Ramos (cell line): ENCODE data around the gene OCA2.
"Not testable (repeated sequence)": the region's sequence is repeated elsewhere in the genome, so short reads cannot be mapped to it uniquely, and the experiment has no call there.

ENCODE experiments used
- in situ Hi-C: fragments of 300-500 bp; cut with MboI; formaldehyde crosslinking; loops from one replicate; pipeline ENCODE4 v1.14.3; 2022; ENCODE audit warnings: low sequenced_read_pairs; ENCODE audit not compliant: unreplicated experiment

Gene OCA2

DNA sequence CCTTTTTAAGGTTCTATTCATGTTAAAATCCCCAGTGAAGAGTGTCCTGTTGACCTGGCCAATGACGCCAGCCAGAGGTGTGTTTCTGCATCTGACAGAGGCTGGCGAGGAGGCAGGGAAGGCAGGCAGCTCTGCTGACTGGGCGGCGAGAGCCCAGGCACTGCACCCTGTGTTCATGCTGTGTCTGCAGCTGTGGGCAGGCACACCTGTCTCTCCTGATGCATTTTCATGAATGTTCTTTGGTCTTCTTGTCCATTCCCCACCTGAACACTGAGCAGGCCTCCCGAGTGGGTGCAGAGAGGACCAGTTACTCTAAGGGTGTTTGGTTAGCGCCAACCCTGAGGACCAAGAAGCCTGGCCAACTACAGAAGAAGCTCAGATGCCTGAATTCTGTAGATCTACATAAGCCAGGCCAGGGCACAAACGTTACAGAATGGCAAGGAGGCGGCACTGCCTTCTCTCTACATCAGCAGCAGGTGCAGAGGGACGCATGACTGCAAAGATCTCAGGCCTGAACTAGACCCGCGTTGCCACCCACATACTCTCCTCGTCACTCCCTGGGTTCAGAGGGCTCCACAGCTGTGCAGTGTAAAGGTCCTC is 233.7 kb downstream of the OCA2 start:
- in situ Hi-C loops = no loop called here

DNA sequence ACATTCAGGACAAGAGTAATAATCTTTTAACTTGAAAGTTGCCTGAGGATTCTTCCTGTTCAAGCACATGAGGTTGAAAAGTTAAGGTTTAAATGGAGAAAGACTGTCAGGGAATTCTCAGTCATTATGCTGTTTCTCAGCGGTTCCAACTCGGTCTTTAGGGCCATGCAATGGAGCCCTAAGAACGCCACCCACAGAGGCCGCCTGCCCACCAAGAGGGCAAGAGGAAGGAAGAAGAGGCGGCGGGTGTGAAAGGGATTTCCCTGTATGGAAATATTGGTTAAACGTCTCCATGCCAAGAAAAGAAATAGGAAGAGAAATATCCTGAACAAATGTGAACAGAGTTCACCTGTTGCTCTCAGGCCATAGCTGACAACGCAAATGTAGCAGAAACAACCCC is 234.4 kb downstream of the OCA2 start:
- in situ Hi-C loops = no loop called here

DNA sequence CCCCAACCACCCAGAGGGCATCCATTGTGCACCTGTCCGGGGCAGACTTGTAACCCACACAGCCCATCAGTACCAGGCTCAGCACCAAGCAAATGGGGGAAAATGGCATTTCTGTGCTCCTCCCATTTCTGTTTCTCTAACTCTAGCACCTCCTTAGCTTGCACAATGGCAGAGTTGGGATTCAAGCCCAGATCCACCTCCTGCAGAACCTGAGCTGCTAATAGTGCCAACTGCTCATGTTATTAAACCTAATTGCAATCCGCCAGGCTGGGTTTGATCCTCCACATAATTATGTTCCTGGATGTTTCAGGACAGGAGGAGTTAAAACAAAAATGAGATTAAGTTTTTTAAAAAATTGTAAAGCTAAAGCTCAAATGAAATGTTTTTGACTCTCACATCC is 235.0 kb downstream of the OCA2 start:
- in situ Hi-C loops = no loop called here

DNA sequence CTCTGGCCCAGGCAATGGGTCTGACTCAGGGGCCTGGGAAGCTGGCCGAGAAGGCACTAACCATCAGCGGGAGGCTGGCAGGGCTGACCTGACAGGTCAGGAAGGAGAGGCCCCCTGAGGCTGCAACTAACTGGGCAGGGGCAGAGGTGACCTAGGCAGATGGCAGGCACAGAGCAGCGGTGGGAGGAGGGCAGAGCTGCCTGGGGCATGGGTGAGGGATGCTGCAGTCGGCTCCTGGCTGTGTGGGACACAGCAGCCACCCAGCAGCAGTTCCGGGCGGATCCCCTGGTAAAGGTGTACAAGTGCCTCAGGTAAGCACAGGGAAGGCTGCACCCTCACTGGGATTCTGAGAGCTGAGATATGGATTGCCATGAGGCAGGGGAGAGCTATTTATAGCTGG is 236.1 kb downstream of the OCA2 start:
- in situ Hi-C loops = no loop called here

DNA sequence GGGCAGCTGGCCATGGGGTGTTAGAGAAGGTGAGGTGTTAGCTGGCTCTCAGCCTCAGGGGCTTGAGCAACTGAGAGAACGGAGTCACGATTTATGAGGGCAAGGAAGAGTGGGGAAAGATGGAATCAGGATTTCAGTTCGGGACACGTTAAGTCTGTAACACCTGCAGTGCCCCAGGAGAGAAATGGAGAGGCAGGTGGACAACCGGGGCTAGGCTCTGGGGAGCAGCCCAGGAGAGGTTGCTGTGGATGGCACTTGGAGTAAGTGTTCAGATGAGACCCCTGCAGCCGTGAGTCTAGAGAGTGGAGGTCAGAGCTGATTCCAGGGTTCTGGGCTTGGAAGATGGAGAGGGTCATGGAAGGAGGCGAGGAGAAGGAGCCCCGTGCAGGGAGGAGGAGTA is 237.9 kb downstream of the OCA2 start:
- in situ Hi-C loops = no loop called here

DNA sequence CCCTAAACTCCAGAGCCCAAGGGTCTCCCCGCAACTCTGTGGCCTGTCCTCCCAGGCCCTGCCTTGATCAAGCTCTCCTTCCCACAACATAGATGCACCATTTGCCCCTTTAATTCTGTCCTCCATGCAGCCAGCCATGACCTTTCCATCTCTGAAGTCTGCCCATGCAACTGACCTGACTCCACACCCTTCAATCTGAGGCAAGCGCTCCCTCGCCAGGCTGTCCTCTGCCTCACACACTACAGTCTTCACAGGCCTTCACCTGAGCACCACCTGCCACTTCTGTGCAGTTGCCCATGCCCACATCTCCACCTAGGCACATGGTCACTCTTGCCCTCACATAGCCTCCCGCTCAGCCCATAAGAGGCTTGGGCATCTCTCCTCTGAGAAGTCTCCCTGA is 244.0 kb downstream of the OCA2 start:
- in situ Hi-C loops = no loop called here

DNA sequence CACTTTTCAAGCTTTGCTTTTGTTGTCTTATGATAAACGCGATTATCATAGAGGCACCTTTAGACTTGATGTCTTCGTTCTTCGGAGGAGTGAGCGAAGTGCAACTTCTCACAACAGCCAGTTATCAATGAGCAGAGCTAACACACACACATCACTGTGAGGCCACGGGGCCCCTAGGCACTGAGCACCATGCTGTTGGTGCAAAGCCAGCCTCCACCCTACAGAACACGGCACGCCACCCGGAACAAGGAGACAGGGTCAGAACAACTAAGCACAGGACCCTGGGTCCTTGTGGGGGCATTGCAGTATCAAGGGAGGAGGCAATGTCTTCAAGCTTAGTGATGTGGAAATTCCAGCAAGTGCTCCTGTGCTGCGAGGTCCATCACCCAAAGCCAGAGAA is 244.5 kb downstream of the OCA2 start:
- in situ Hi-C loops = no loop called here

DNA sequence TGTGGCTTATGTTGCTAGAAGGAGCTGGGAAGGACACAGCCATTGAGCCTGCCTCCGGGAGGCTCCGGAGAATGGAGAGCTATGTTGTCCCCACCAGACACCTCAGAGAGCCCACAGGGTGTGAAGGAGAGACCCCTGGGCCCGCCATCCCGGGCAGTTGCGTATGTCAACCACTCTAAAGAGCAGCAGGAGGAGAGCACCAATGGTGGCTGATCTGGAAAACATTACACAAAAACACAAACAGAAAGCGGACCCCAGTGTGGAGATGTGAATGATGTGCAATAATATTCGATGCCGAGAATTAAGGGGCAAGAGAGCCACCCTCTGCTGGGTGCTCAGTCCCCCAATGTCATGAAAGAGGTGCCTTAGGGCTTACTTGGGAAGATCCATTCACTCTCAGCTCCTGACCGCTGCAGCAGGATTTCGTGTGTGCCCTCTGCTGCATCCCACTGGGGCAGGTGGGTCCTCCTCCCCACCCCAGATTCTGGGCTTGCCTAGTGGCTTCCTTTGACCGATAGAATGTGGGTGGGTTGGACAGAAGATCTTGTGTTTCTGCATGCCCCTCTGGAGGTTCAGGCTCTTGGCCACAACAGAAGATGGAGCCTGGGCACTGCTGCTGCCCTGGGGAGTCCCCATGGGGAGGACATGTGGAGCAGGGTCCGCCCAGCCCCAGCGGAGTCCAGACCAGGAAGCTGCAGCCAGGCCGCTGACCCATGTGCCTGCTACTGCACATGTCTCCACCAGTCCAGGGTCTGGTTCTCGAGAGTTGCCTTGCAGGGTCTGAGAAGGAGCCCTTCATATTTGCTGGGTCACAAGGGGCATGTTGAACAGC is 245.3 kb downstream of the OCA2 start:
- in situ Hi-C loops = no loop called here

DNA sequence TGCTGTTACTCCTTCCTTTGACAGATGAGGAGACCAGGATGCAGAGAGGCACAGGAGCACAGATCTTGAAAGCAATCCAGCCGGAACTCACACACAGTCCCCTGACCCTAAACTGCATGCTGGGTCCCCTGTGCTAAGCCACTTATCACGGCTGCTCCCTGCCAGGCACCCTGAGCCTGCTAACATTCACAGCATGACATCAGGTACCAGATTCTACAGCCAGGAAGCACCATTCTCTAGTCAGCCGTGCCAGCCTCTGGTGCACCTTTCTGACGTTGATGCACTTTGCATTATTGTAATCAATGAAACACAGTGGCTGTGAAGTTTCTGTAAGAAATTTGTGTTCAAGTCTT is 247.3 kb downstream of the OCA2 start:
- in situ Hi-C loops = no loop called here

DNA sequence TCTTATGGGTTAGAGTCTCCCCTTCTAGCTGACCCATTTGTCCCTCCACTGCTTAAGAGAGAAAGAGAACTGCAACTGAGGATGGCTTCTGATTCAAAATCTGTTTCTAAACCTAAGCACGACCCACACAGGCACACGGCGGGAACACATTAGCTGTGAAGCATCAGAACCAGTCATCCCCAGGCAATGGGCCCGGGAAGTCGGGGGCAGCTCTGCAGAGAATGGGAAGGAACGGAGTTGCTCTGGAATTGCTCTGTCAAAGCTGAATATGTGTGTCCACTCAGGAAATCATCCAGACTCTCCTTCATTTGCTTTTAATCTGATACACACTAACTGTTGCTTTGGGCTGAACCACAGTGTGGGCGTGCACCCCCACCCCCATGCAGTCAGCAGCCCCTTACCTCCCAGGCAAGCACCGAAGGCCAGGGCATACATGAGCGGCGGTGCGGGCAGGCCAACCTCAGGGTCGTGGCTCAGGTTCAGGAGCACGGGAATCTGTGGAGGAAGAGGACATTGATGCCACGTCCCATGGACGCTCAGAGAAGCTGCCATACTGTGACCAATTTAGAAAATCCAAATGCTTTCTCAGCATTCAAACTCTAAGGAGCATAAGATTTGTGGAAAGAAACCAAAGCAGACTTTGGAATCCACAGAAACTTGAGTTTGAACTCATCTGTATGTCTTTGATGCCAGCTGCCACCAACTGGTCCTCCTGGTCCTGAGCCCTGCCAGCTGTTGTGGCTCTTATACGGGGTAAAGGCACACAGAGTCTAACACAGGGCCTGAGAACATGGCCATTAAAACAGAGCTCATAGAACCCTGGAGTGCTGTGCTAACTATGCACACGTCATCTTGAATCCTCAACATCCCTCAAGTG is 247.9 kb downstream of the OCA2 start:
- in situ Hi-C loops = no loop called here

DNA sequence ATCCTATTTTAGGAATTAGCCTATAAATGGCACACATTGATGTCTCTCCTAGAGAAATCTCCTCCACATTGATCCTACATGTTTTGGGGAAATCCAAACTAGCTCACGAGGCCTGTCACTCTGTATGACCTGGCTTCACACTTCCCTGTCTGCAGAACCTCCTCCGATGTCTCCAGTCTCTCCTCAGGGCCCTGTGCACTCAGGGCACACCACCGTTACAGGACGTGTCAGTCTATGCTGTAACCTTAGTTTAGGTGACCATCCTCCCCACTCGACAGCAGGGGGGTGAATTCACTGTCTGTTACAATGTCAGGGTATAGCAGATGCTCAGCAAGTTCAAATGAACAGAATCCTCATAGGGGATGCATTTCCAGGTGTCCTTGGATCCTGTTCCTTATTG is 249.1 kb downstream of the OCA2 start:
- in situ Hi-C loops = no loop called here

DNA sequence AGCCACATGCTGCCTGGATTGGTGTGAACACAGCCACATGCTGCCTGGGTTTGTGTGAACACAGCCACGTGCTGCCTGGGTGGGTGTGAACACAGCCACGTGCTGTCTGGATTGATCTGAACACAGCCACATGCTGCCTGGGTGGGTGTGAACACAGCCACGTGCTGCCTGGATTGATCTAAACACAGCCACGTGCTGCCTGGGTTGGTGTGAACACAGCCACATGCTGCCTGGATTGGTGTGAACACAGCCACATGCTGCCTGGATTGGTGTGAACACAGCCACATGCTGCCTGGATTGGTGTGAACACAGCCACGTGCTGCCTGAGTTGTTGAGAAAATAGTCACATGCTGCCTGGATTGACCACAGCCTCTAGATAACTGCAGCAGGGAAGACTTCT is 250.2 kb downstream of the OCA2 start:
- in situ Hi-C loops = not testable (repeated sequence)

DNA sequence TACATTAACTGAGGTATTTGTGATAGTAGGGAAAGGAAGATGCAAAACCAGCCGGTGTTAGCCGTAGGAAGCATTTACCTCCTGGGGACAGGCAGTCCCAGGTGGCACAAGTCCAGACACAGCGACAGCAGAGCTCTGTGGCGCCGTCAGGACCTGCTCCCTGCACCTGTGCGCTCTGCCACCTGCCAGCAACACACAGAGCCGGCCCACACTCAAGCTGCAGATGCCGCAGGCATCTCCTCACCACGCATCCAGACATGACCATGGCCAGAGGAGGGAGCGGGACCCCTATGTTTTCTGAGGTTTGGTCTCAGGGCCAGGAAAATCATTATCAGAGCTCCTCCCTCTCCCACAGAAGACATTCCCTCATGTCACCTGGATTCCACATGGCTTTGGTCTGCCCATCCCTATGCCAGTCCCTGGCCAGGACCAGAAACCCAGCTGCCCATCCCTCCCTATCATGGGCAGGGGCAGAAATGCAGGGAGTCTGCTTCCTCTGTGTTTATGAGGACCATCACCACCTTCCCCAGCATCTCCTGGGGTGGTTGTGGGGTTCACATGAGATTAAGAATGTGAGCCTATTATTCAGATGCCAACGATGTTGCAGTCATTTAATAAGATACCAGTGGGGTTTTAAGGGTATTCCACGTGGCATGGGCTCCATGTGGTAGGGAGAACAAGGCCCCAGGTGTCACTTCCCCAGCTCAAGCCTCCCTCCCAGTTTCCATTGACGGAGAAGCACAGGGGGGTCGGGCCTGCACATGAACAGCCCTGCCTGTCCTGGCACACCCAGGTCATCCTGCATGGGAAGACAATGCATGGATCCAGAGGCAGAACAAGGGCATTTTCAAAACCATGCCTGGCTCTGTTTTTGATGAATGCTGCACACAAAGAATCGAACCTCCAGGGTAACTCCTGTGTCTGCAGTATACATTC is 251.1 kb downstream of the OCA2 start:
- in situ Hi-C loops = no loop called here

DNA sequence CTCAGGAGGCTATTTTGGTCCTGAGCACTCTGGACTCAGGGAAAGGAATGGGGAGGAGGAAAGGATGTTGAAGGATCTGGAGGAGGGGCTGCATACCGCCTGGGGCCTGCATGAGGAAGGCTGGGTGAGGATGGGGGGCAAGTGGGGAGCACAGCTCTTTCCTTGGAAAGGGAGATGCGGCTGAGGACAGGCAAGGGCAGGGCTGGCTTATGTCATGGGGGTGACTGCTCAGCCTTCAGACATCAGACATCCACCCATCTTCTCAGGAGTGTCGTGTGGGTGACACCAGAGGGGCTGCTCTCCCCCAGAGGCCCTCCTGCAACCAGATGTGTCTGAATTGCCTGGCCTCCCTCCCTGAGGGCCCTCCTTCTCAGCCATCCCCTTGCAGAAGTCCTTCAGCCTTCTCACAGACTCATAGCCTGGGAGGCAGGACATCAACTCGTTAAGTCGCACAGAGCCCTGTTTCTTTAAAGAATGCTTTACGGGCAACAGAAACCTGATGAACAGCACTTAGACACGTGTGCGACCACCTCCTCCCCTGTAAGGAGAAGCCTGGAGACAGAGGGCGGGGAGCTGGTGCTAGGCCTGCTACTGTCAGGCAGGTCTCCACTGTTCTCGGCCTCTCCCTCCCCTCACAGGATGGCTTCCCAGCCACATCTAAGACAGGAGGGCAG is 252.3 kb downstream of the OCA2 start:
- in situ Hi-C loops = no loop called here

DNA sequence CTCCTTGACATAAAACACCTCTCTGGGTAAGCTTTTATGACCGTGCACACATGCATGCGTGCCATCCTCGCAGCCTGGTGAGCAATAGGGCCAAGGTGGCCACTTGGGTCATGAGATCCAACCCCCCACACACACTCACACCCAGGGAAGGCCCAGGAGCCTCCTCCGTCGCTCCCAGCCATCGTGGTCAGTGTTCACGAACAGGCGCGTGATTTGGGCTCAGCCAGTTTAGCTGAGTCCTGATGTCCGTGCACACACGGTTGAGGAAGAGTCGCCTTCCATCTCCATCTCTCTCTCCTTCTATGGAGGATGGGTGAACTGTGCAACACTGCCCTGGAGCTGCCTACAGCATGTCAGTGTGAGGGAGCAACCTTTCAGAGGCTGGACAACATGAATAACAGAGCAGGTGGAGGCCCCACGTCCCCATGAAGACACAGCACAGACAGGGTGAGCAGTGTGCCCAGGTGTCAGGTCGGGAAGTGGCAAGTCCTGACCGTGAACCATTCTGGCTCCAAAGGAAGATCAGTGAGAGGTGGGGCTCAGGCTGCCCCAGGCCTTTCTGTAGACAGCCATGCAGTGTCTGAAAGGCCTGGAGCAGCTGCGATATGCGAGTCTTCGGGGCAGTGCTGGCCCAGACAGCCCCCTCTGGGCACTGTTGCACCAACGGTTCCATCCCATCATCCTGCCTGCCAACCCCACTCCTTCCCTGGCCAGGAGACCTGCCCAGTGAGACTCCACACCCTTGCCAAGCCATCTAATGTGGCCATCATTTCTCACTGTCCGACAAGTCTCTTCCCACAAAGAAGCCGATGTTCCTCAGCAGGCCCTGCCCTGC is 253.4 kb downstream of the OCA2 start:
- in situ Hi-C loops = no loop called here

DNA sequence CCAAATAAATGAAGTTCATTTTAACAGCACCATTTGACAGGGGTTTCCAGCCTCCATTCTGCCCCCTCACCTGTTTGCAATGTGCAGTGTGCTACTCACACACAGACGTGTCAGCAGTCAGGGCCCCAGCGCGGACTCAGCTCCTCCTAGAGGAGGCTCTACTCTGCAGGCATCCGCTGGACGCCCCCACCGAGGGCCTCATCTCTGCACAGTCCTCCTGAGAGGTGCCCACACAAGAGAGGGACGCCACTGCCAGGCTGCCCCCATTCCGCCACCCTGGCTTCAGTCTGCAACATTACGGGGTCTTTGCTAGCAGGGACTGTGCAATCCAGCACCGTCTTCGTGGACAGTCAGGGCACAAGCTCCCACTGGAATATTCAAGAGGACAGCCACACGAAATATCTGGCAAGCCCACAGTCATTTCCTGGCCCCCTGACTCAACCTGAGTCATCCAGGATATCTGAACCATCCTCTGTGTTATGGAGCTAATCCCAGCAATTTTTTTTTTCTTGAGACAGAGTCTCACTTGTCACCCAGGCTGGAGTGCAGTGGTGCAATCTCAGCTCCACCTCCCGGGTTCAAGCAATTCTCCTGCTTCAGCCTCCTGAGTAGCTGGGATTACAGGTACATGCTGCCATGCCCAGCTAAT is 255.0 kb downstream of the OCA2 start:
- in situ Hi-C loops = no loop called here

DNA sequence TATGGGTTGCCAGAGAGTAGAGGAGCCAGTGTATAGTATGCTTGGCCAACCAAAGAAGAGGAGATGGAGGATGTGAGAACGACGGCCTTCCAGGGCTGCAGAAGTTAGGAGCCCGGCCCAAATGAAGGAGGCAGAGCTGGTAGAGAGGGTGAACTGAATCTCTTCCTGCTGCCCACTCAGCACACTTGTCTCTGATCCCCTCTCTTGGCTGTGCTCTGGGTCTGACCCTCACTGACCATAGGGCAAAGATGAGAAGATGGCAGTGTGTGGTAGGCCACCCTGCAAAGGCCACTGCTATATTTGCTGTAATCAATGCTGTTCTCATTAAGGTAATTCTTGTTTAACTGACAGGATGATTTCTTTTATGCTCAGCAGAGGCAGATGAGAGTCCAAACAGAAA is 256.0 kb downstream of the OCA2 start:
- in situ Hi-C loops = no loop called here

DNA sequence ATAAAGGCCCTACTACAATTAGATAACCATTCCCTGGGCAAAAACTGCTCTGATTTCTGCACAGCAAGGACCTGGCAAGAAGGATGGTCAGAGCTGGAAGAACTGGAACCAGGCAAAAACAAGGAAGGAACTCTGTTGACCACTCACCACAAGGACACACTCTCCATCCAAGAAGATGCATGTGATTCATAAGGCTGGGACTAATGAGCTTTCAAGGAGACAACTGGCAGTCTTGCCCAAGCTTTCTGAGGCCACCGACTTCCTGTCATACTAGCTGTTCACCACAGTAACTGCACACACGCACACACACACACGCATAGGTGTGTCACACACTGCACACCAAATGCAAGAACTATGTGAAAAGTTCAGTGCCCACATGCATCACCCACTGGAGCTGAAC is 256.6 kb downstream of the OCA2 start:
- in situ Hi-C loops = no loop called here
